T-helper 17 cell (primary cell): ENCODE measurements around the gene FIBP. TPM values are rescaled to one million over a fixed set of nuclear protein-coding genes. Genes with fewer than 3 reads are reported as not detected.
A peak's percentile ranks its signal among the peaks of the same experiment; 100 is the strongest.

Experiments used
- ATAC-seq: fragments of 150-1000 bp; cut with Tn5 transposase; 2 replicates; pipeline ENCODE4 v1.10.0; 2021; ENCODE audit warnings: mild to moderate bottlenecking, moderate library complexity
- DNase-seq, 3 donors: peaks; one replicate each; pipeline versions ENCODE4 v3.0.0 to v3.0.0-alpha.2; 2020 to 2021
- H3K9me3 ChIP-seq: one replicate; pipeline ENCODE4 v1.7.0; 2013; ENCODE audit warnings: low read length, mild to moderate bottlenecking; ENCODE audit not compliant: control insufficient read depth, poor library complexity, severe bottlenecking
- H3K27ac Mint-ChIP-seq: one replicate; pipeline ENCODE4 v1.8.0; 2022; ENCODE audit warnings: mild to moderate bottlenecking, moderate library complexity, mixed read lengths
- H3K27me3 Mint-ChIP-seq: one replicate; pipeline ENCODE4 v1.8.0; 2022; ENCODE audit warnings: mixed read lengths
- H3K36me3 Mint-ChIP-seq: one replicate; pipeline ENCODE4 v1.8.0; 2022; ENCODE audit warnings: low read depth, mixed read lengths
- H3K4me1 Mint-ChIP-seq: one replicate; pipeline ENCODE4 v1.8.0; 2022; ENCODE audit warnings: mild to moderate bottlenecking, mixed read lengths
- H3K4me3 Mint-ChIP-seq: one replicate; pipeline ENCODE4 v1.8.0; 2022; ENCODE audit warnings: mild to moderate bottlenecking, moderate library complexity, mixed read lengths
- total RNA-seq, 4 donors: library from RNA in 2 of 4; stranded (reverse) in 2 of 4; gene quantifications; one replicate each; pipeline ENCODE4 v1.2.3 and lab custom pipeline; 2022 to 2026

The FIBP gene
- total RNA-seq, 2 donors from 2014 or later = 27.7 to 30.4 TPM

DNA sequence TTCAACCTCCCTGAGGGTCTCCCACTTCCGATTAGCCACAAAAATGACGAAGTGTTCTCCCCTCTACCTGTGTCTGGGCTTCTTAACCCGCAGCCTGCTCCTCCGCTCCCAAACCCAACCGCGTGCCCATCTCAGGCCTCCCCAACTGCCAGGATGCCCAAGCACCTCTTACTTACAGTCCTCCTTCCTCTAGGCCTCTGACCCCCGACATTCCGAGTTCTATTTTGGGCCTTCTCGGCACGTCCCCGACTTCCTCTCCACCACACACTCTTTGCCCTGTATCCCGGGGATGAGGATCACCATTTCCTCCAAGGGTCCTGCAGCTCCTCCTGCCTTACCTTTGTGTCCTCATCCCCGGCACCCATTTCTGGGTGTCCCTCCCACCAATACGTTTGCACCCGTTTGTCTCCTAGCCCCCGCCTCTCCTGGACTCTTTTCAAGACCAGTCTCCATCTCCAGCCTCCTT is 28.4 kb downstream of the FIBP start:
- no peaks in the 10 kb centered on the region for H3K9me3 ChIP-seq
- H3K4me1 Mint-ChIP-seq = peaks cover 42% of the 10 kb centered on the region
- ATAC-seq = peak; percentile 1
- peak overlapping the region; percentile 99 for H3K4me3 Mint-ChIP-seq
- peak overlapping the region; percentile 99 for H3K27ac Mint-ChIP-seq
- H3K36me3 Mint-ChIP-seq = peaks cover 10% of the 10 kb centered on the region
- DNase-seq = no peak
- no peaks in the 10 kb centered on the region for H3K27me3 Mint-ChIP-seq

DNA sequence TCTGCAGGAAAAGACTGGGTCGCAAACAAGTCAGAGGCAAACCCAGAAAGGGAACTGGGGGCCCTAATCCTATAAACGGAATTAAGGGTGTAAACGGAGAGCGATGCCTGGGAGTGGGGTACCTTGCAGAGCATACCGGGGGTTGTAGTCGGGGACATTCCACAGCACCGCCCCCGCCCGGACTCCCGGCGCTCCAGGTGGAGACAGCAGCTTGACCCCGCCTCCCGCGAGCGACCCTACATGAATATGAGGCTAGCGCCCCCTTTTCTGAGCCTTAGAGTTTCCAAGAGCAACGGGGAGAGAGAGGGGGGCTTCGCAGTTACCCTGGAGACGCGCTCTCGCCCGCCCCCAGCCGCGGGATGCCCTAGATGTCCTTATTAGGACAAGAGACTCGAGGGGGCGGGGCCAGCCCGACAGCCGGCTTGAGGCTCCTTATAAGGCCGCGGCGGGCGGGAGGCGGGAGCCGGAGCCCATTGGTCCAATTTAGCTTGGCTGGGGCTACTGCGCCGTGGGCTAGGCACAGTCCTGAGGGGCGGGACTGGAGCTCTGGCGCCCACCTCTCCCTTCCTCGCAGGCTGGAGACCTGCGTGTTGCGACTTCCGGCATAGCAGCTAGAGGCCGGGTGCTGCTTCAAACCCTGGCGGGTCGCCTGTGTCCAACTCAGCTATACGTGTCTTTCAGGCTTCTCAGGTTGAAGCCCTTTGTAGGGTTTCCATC is 29.0 kb downstream of the FIBP start:
- H3K27ac Mint-ChIP-seq = peak overlapping the region; percentile 99
- H3K27me3 Mint-ChIP-seq = no peaks in the 10 kb centered on the region
- peaks cover 12% of the 10 kb centered on the region for H3K36me3 Mint-ChIP-seq
- ATAC-seq (peak; percentile 65), DNase-seq (peak; percentile 88 to 96 (median 95))
- peaks cover 47% of the 10 kb centered on the region for H3K4me1 Mint-ChIP-seq
- H3K4me3 Mint-ChIP-seq = peak overlapping the region; percentile 99
- no peaks in the 10 kb centered on the region for H3K9me3 ChIP-seq

DNA sequence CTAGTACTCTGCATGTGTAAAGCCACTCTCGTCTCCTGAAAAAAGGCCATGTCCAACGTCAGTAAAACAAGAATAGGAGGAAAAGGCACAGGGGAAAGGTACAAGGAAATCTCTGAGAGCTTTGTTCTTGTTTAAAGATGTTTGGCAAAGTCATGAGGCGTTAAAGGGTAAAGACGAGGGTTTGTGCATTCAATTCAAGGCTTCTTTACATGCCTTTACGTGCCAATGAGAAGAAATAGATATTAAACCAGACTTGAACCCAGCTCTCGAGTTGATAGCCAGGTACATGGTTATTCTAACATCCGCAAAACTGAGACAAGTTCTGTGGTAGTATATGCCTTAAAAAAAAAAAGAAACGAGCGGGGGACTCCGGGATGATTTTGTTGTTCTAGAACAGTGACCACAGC is 29.6 kb downstream of the FIBP start:
- no peak for ATAC-seq
- Mint-ChIP-seq H3K27me3 (no peaks in the 10 kb centered on the region), H3K4me1 (peaks cover 47% of the 10 kb centered on the region), H3K4me3 (peak overlapping the region; percentile 99), H3K36me3 (peaks cover 10% of the 10 kb centered on the region), H3K27ac (peak overlapping the region; percentile 99)
- DNase-seq = peak in 1 of 3 donors; percentile 3
- H3K9me3 ChIP-seq = no peaks in the 10 kb centered on the region

DNA sequence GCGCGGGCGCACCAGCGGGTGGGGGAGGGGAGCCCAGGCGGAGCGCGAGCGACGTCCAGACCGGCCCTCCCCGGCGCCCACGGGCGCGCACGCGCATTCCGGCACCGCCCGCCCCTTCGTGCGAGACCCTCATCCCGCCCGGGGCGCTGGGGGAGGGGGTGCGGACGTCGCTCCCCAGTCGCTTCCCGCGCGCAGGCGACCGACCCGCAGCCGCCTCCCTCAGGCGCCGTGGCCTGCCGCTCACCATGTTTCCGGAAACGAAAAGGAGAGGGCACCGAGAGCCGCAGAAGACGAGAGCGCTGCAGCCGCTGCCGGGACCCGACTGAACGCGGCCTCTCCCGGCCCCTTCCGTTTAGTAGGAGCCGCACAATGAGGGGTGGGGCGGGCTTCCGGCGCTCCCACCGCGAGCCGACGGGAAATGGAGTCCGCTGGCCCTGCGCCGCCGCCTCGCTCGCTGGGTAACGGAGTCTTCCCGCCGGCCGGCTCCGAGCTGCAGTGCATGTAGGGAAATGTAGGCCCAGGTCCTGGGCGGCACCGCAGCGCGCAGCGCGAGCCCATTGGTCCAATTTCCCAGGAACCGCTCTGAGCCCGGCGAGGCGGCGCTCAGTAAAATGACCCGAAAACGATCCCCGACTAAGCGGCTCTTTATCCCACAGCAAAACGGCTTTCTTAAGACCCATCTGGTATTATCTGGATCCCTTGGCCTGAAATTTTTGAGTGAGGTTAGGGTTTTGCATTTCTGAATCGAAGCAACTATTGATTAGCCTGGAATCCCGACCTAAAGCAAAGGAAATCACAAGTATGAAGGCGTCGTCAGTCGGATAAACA is 30.2 kb downstream of the FIBP start, which contains the start of gene CFL1:
Gene CFL1 (minus strand): TSS at position 328 of the 828 bp plus-strand sequence. CDS start 81 bp downstream, at position 247.
- H3K9me3 ChIP-seq = no peaks in the 10 kb centered on the region
- H3K27me3 Mint-ChIP-seq = no peaks in the 10 kb centered on the region
- peak within 1 kb of the TSS; percentile 99 for H3K27ac Mint-ChIP-seq
- H3K4me1 Mint-ChIP-seq = peaks cover 50% of the 10 kb centered on the region
- peak; percentile 75 for ATAC-seq
- peak; percentile 93 to 96 (median 96) for DNase-seq
- H3K36me3 Mint-ChIP-seq = peaks cover 10% of the 10 kb centered on the region
- H3K4me3 Mint-ChIP-seq = peak within 1 kb of the TSS; percentile 99

DNA sequence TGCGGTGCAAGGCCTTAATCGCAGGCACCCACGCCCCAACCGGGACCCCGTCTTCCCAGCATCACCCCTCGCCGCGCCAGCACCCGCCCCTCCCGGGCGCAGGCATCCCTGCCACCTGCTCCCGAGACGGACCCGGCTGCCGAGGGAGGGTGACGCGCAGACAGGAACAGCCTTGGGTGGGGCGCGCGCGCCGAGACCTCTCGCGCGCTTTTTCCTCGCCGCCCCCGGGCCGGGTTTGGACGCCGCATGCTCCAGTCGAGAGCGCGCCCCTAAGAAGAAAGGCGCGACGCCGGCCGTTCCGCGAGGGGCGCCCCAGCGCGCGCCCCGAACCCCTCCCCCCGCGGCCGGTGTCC is 30.8 kb downstream of the FIBP start:
- H3K4me1 Mint-ChIP-seq = peaks cover 46% of the 10 kb centered on the region
- H3K27me3 Mint-ChIP-seq = no peaks in the 10 kb centered on the region
- peak overlapping the region; percentile 99 for H3K27ac Mint-ChIP-seq
- peak overlapping the region; percentile 99 for H3K4me3 Mint-ChIP-seq
- peaks cover 5% of the 10 kb centered on the region for H3K36me3 Mint-ChIP-seq
- H3K9me3 ChIP-seq = no peaks in the 10 kb centered on the region
- DNase-seq (peak; percentile 49 to 62 (median 52)), ATAC-seq (no peak)

DNA sequence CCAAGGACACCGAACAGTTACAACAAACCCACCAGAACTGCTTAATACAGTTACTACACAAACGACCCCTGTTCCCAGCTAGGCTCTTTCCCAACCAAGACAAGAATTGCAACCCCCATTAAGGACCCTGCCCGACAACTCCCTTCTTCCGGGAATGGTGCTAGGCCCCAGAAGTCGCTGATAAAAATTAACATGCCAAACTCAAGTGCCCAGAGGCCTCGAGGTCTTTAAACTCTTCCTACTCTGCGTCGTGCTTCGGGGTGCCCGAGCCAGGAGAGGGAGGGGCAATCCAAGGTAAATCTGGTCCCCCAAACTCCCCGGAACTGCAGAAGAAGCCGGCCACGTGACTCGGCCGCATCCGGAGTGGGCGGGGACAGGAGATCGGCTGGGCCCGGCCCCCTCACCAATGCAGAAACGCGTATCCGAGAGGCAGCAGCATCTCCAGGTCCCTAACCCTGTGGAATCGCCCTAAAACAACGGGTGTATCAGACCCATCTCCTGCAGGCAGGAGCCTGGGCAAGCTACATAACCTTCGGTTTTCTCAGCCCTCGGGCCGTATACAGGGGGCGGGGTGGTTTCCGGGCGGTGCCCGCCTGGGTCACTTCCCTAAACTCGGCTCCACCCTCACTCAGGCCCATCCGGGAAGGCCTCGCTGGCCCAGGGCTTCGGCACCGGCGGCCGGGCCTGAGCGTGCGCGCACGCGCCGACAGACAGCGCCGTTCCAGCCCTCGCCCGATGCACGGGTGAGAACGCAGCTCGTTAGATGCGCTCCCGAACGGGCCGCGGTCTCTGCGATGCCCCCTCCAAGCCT is 31.4 kb downstream of the FIBP start:
- Mint-ChIP-seq H3K4me3 (peak overlapping the region; percentile 99), H3K36me3 (peaks cover 5% of the 10 kb centered on the region), H3K27ac (peak overlapping the region; percentile 87), H3K4me1 (peaks cover 48% of the 10 kb centered on the region), H3K27me3 (no peaks in the 10 kb centered on the region)
- no peaks in the 10 kb centered on the region for H3K9me3 ChIP-seq
- peak; percentile 11 for ATAC-seq
- DNase-seq = peak; percentile 67 to 78 (median 75)

DNA sequence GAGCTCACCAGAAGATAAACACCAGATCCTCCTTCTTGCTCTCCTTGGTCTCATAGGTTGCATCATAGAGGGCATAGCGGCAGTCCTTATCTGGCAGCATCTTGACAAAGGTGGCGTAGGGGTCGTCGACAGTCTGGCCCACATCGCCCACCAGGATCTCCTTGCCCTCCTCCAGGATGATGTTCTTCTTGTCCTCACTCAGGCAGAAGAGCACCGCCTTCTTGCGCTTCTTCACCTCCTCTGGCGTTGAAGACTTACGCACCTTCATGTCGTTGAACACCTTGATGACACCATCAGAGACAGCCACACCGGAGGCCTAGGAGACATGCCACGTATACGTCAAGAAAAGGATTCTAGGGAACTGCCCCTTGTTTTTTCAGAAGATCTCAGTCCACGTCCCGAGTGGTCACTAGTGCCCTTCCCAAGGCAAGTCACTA is 32.3 kb downstream of the FIBP start:
- no peak for DNase-seq

DNA sequence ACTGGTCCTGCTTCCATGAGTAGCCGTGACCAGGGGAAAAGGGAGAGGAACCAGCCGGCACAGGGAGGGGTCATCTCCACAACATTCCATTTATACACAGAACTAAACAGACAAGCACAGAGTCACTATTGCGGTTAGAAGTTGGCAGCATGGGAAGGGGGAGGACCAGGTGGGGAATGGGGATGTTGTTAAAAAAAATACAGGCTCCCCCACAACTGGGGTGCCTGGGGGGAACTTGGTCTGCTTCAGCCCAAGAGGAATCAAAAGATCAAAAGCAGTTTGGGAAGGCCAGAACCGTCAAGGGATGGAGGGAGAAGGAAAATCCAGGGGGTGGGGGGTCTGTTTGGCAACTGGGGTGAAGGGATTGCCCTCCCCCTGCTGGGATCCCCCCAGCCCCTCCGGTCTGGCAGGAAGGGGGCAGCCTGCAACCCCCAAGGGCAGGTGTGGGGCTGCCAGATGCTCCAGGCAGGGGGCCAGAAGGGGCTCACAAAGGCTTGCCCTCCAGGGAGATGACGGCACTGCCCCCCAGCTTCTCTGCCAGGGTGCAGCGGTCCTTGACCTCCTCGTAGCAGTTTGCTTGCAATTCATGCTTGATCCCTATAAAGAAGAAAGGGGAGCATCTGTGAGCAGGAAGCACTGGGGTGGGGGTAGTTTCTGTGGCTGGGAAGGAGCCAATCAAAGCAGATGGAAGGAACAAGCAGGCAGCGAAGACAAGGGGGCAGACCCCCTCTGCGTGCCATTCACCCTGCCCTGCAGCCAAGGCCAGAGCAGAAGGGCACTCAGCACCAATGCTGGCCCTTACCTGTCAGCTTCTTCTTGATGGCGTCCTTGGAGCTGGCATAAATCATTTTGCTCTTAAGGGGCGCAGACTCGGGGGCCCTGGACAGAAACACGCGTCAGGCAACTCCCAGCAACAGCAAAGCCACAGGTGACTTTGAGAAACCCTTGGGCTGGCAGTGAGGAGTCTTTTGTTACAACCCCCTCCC is 33.1 kb downstream of the FIBP start:
- ATAC-seq = no peak
- Mint-ChIP-seq H3K4me1 (peaks cover 41% of the 10 kb centered on the region), H3K27ac (peak overlapping the region; percentile 87), H3K27me3 (no peaks in the 10 kb centered on the region), H3K36me3 (peaks cover 3% of the 10 kb centered on the region), H3K4me3 (peak overlapping the region; percentile 99)
- no peak for DNase-seq
- no peaks in the 10 kb centered on the region for H3K9me3 ChIP-seq

More for the DNA sequence above, 32.3 kb downstream of the FIBP start:
- no peaks in the 10 kb centered on the region for H3K9me3 ChIP-seq
- Mint-ChIP-seq H3K4me1 (peaks cover 43% of the 10 kb centered on the region), H3K36me3 (peaks cover 5% of the 10 kb centered on the region), H3K27me3 (no peaks in the 10 kb centered on the region), H3K27ac (peak overlapping the region; percentile 87), H3K4me3 (peak overlapping the region; percentile 99)
- no peak for ATAC-seq

DNA sequence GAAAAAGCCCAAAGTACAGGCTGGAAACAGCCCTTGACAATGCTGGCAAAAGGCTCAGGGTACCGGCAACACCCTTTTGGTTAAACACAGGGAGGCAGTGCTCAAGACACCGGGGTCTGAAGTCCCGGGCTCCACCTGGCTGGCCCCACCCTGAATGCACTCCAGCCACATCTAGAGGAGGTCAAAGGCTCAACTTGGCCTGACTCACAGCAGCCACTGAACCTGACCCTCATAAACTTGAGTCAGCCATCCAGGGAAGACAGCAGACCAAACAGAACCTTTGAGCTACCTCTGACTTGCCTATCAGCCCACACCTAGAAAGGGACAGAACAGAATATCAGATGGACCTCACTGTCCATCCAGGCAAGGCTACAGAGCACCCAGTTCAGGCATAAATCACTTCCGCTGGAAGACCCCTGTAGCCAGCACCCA is 34.1 kb downstream of the FIBP start:
- no peaks in the 10 kb centered on the region for H3K9me3 ChIP-seq
- Mint-ChIP-seq H3K36me3 (peaks cover 3% of the 10 kb centered on the region), H3K4me1 (peaks cover 36% of the 10 kb centered on the region), H3K4me3 (peak overlapping the region; percentile 70), H3K27me3 (no peaks in the 10 kb centered on the region), H3K27ac (no peak overlapping the region)
- DNase-seq (no peak), ATAC-seq (no peak)

DNA sequence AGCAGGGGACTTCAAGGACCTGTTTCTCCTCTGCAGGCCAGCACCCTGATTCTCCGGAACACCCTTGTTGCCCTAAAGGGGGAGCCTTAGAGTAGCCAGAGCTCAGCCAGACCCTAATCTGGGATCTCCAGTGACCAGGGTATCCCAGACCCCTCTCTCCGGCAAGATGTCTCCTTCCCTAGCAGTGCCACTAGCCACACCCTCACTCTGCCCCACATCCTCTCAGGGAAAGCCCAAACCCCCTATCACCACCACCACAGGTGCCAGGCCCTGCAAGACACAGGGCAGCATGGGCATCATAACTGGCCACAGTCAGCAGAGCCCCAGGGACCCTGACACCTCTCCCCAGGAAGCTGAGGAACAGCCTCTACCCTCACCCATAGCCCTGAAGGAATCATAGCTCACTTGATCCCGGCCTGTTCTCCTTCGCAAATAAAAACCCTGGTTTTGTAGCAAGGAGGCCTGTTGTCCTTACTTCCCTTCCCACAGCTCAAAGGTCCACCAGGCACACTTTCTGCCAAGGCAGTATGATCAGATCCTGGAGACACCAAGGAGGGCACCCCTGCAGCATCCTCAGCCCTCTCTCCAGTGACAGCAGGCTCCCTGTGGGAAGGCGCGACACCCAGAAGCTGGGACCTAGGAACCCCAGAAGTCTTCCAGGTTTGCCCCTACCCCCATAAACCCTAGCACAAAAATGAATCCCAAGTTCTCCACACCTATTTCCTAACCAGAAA is 34.9 kb downstream of the FIBP start:
- Mint-ChIP-seq H3K27me3 (no peaks in the 10 kb centered on the region), H3K4me3 (no peak overlapping the region), H3K4me1 (peaks cover 30% of the 10 kb centered on the region), H3K27ac (no peak overlapping the region), H3K36me3 (peaks cover 3% of the 10 kb centered on the region)
- H3K9me3 ChIP-seq = no peaks in the 10 kb centered on the region
- no peak for DNase-seq
- ATAC-seq = no peak

DNA sequence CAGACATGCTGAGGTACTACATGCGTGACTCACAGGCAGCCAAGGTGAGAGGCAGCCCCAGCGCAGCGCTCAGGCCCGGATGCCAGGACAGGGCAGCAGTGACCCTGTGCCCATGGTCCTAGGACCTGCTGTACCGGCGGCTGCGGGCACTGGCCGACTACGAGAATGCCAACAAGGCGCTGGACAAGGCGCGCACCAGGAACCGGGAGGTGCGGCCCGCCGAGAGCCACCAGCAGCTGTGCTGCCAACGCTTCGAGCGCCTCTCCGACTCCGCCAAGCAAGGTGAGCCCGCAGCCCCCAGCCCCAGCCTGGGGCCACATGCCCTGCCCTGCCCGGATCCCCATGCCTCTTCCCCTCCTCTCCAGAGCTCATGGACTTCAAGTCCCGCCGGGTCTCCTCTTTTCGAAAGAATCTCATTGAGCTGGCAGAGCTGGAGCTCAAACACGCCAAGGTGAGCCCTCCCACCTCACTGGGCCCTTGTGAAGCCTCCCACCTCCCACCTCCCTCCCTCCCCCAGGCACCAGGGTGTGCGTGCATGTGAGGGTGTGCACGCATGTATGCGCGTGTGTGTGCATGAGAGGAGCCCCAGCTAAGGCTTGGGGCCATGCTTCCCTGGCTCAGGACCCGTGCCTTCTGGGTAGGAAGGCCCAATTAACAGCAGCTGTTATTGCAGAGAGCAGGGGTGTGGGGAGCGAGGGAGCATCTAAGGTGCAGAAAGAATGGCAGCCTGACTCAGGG is 35.6 kb downstream of the FIBP start:
- no peaks in the 10 kb centered on the region for H3K9me3 ChIP-seq
- Mint-ChIP-seq H3K4me3 (no peak overlapping the region), H3K27ac (peak overlapping the region; percentile 24), H3K36me3 (peaks cover 3% of the 10 kb centered on the region), H3K4me1 (peaks cover 27% of the 10 kb centered on the region), H3K27me3 (no peaks in the 10 kb centered on the region)
- ATAC-seq (no peak), DNase-seq (no peak)
